Adrenal gland (tissue), 12 donors: ENCODE measurements around the gene CLDN11. TPM values are rescaled to one million over a fixed set of nuclear protein-coding genes. Genes with fewer than 3 reads are reported as not detected.

Experiments
- DNase-seq, 7 donors: peaks; one replicate each; pipeline ENCODE4 v3.0.0-alpha.2; 2019 to 2020
- H3K27ac ChIP-seq, 5 donors: fragments of 200-600 bp; sonication (generic) in 4 of 5; 1 replicate in 3 of 5; 2 replicates in 2 of 5; pipeline versions ENCODE4 v1.5.1 to v1.8.0; 2016 to 2020; ENCODE audit warnings: mild to moderate bottlenecking in 1 of 5
- H3K27me3 ChIP-seq: fragments of 200-600 bp; 2 replicates; pipeline ENCODE4 v1.8.0; 2021
- H3K36me3 ChIP-seq, 2 donors: fragments of 200-600 bp; replicated peaks in 1 of 2; 1 replicate in 1 of 2; 2 replicates in 1 of 2; pipeline versions ENCODE4 v1.5.1 to v1.8.0; 2018 to 2022
- H3K4me1 ChIP-seq, 2 donors: fragments of 200-600 bp; replicated peaks in 1 of 2; 1 replicate in 1 of 2; 2 replicates in 1 of 2; pipeline versions ENCODE4 v1.5.1 to v1.8.0; 2018 to 2021
- H3K4me3 ChIP-seq, 4 donors: fragments of 200-600 bp; sonication (generic) in 3 of 4; one replicate each; pipeline ENCODE4 v1.5.1; 2016 to 2018
- H3K9me3 ChIP-seq, 3 donors: fragments of 200-600 bp; sonication (generic) in 1 of 3; replicated peaks in 1 of 3; 1 replicate in 2 of 3; 2 replicates in 1 of 3; pipeline versions ENCODE4 v1.5.1 to v1.8.0; 2016 to 2021
- POLR2A ChIP-seq, 2 donors: fragments of 450-650 bp; IDR thresholded peaks; one replicate each; pipeline ENCODE4 v1.6.1; 2017; ENCODE audit warnings: antibody characterized with exemption in 2 of 2, mild to moderate bottlenecking in 2 of 2, moderate library complexity in 1 of 2
- WGBS, 4 donors: extraction: QIAGEN DNeasy Blood & Tissue Kit in 2 of 4; methylation state at CpG; one replicate each; pipeline versions ENCODE4 v1.1.5 to v1.1.7; 2013 to 2017; 5-methylcytosine and 5-hydroxymethylcytosine counted together
- intact Hi-C, 2 donors: fragments of 100-400 bp; cut with DNase I; formaldehyde crosslinking; loops; one replicate each; pipeline versions ENCODE4 v1.14.1 to v1.15.0; 2022 to 2023
- polyA plus RNA-seq, 3 donors: library from polyadenylated mRNA; stranded (reverse); fragments of 200-250 nt in 2 of 3; fragments of 350-450 nt in 1 of 3; fragmentation: Illumina TruSeq in 1 of 3; extraction: RNeasy Lipid Tissue Mini Kit (QIAGEN cat#74804) in 1 of 3; gene quantifications; one replicate each; pipeline ENCODE4 v1.2.3, GENCODE V29; 2013 to 2014
- total RNA-seq, 9 donors: library from RNA; depleted of rRNA in 4 of 9; stranded (reverse); fragments of >200 nt in 4 of 9; fragments of 120-200 nt in 1 of 9; fragmentation: NEBNext Ultra II Directional in 1 of 9; extraction: Animal tissue kit (Norgen Biotek cat#: 25700) in 1 of 9; gene quantifications; one replicate each; pipeline versions ENCODE4 v1.1.0 to v1.2.4, GENCODE V29; 2013 to 2023
- TF ChIP-seq, protein P1 (sequence below), 6 experiments: fragments of 450-650 bp in 4 of 6; fragments of 200-600 bp in 2 of 6; sonication (generic) in 1 of 6; IDR thresholded peaks; 1 replicate in 5 of 6; 2 replicates in 1 of 6; pipeline versions ENCODE4 v1.5.1 to v1.8.0; 2016 to 2021; ENCODE audit warnings: antibody characterized with exemption in 6 of 6, mild to moderate bottlenecking in 2 of 6, moderate library complexity in 1 of 6
- donor health status: healthy with polysubstance abuse.
- donor health status: Bipolar disorder and iron deficiency.
- donor health status: DM: yes; HTN: yes; CAD: no.
- donor health status: DM: no; HTN: no; CAD: no.
- donor health status: DM: no; HTN: no; CAD: no.
- donor health status: DM: yes; HTN: yes; CAD: no.

The CLDN11 gene
- total and polyA plus RNA-seq, 12 donors = 3.8 to 24.3 (median 7.3) TPM

DNA sequence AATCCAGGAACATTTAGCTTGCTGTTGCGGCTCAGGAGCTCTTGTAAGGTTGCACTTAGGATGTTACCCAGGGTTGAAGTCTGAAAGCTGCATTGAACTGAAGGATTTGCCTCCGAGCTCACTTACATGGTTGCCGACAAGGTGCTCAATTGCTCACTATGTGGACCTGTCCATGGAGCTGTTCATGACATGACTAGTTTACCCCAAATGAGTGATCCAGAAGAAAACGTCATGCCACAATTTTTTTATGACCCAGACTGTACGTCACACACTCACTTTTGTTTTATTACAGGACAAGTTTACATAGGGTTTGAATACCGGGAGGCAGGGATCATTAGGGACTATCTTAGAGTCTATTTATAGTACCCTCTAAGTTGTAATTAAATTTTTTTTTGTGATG lies 21.0 kb upstream of the CLDN11 start:
- intact Hi-C loops = no loop called here
- WGBS, 4 donors = 90 to 94% (median 93%) methylated on average over 6 of the region's 6 CpGs
- no peaks in the 10 kb centered on the region for H3K4me1 ChIP-seq
- TF ChIP-seq, protein P1, sequence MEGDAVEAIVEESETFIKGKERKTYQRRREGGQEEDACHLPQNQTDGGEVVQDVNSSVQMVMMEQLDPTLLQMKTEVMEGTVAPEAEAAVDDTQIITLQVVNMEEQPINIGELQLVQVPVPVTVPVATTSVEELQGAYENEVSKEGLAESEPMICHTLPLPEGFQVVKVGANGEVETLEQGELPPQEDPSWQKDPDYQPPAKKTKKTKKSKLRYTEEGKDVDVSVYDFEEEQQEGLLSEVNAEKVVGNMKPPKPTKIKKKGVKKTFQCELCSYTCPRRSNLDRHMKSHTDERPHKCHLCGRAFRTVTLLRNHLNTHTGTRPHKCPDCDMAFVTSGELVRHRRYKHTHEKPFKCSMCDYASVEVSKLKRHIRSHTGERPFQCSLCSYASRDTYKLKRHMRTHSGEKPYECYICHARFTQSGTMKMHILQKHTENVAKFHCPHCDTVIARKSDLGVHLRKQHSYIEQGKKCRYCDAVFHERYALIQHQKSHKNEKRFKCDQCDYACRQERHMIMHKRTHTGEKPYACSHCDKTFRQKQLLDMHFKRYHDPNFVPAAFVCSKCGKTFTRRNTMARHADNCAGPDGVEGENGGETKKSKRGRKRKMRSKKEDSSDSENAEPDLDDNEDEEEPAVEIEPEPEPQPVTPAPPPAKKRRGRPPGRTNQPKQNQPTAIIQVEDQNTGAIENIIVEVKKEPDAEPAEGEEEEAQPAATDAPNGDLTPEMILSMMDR (IDR thresholded peaks at IDR 0.05) = no peak
- no peak for TF ChIP-seq POLR2A (IDR thresholded peaks at IDR 0.05)
- no peaks in the 10 kb centered on the region for H3K9me3 ChIP-seq
- no peak for DNase-seq
- H3K4me3 ChIP-seq = no peak overlapping the region
- H3K27ac ChIP-seq = no peak overlapping the region
- H3K27me3 ChIP-seq = no peaks in the 10 kb centered on the region
- peaks cover 0 to 5% of the 10 kb centered on the region in 2 donors for H3K36me3 ChIP-seq

DNA sequence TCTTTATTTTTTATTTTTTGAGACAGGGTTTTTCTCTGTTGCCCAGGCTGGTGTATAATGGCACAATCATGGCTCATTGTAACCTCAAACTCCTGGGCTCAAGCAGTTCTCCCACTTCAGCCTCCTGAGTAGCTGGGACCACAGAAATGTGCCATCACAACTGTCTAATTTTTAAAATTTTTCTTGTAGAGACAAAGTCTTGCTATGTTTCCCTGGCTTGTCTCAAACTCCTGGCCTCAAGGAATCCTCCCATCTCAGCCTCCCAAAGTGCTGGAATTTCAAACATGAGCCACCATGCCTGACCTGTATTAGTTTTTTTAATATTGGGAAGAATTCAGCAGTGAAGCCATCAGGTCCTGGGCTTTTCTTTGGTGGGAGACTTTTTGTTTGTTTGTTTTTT lies 13.6 kb upstream of the CLDN11 start:
- Histone ChIP-seq H3K4me3 (no peak overlapping the region), H3K27ac (no peak overlapping the region), H3K4me1 (no peaks in the 10 kb centered on the region), H3K36me3 (no peaks in the 10 kb centered on the region), H3K27me3 (no peaks in the 10 kb centered on the region), H3K9me3 (no peaks in the 10 kb centered on the region)
- TF ChIP-seq POLR2A (IDR thresholded peaks at IDR 0.05) = no peak
- TF ChIP-seq, protein P1 (IDR thresholded peaks at IDR 0.05) = no peak
- intact Hi-C loops = no loop called here
- DNase-seq = no peak

DNA sequence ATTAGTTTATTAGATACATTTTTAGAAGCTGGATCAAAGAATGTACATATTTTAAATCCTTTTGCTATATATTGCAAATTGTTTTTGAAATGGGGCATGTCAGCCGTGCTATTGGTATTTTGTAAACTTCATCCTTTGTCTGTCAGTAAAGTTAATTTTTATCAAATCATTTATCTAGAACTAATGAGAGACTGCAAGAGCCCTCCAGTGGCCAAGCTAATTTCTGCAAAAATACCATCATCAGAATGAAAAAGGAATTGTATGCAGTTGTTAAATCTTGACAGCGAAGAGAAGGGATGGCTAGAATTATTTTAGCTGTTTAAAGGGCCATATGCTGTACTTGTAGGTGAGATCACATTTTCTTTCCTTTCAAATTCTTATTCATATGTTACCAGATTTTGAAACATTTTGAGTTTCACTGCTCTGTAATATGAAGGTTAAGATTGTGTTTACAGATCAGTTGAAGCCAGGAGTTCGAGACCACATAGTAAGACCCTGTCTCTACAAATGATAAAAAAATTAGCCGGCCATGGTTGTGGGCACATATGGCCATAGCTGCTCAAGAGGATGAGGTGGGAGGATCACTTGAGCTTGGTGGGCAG lies 8.1 kb upstream of the CLDN11 start:
- Histone ChIP-seq H3K27ac (no peak overlapping the region), H3K27me3 (no peaks in the 10 kb centered on the region), H3K4me3 (no peak overlapping the region), H3K9me3 (no peaks in the 10 kb centered on the region), H3K4me1 (no peaks in the 10 kb centered on the region), H3K36me3 (no peaks in the 10 kb centered on the region)
- DNase-seq = peak in 2 of 7 donors; percentile 36 to 53
- 38 to 49% (median 46%) methylated on average over 4 of the region's 4 CpGs for WGBS, 4 donors
- TF ChIP-seq POLR2A (IDR thresholded peaks at IDR 0.05) = no peak
- TF ChIP-seq, protein P1 (IDR thresholded peaks at IDR 0.05) = peak; percentile 36 to 72 (median 65)
- intact Hi-C loops = loop anchor here (5.0 to 10.0 kb wide), 3 partner anchors 98 to 404 kb away; no protein-coding TSS in a partner anchor

DNA sequence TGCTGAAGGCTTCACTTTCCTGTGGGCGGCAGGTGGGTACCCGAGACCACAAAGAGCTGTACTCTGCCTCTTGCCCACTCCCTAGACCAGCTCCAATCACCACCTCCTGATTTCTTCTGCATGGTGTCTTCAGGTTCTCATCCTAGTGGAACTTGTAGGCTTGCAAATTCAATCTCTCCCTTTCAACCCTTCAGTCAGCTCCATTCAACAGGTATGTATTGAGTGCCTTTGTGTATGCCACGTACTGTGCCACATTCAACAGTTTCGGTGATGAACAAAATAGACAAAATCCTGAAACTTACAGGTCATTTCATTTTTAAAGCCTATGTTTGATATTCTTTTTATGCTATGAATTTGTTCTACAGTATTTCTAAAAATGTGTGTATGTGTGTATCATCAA lies 5.4 kb upstream of the CLDN11 start:
- Histone ChIP-seq H3K4me3 (no peak overlapping the region), H3K4me1 (peaks cover 0 to 3% of the 10 kb centered on the region in 2 donors), H3K9me3 (no peaks in the 10 kb centered on the region), H3K27me3 (peaks cover 6% of the 10 kb centered on the region), H3K27ac (no peak overlapping the region), H3K36me3 (no peaks in the 10 kb centered on the region)
- WGBS, 4 donors = 92 to 97% (median 95%) methylated on average over 4 of the region's 4 CpGs
- intact Hi-C loops = loop anchor here (5.0 to 10.0 kb wide), 3 partner anchors 101 to 402 kb away; no protein-coding TSS in a partner anchor
- DNase-seq = no peak
- TF ChIP-seq, protein P1 (IDR thresholded peaks at IDR 0.05) = no peak
- TF ChIP-seq POLR2A (IDR thresholded peaks at IDR 0.05) = no peak
